Stimulated activated naive CD8-positive, alpha-beta T cell treated with anti-CD3 and anti-CD28 coated beads, Interleukin-15, amount 100 ng/mL, for 72 hours (primary cell): ENCODE results near the gene GPRC5B.

Experiments used
- ATAC-seq: fragments of 150-1000 bp; cut with Tn5 transposase; 2 replicates; pipeline ENCODE4 v1.10.0; 2021; ENCODE audit warnings: mild to moderate bottlenecking, moderate library complexity
- DNase-seq, 2 donors: peaks; one replicate each; pipeline ENCODE4 v3.0.0; 2021 to 2022
- H3K27ac Mint-ChIP-seq, 2 donors: one replicate each; pipeline ENCODE4 v1.8.0; 2022; ENCODE audit warnings: mild to moderate bottlenecking in 2 of 2, mixed read lengths in 2 of 2, moderate library complexity in 2 of 2
- H3K27me3 Mint-ChIP-seq: one replicate; pipeline ENCODE4 v1.8.0; 2022; ENCODE audit warnings: mixed read lengths
- H3K4me1 Mint-ChIP-seq: one replicate; pipeline ENCODE4 v1.8.0; 2022; ENCODE audit warnings: mild to moderate bottlenecking, mixed read lengths
- H3K4me3 Mint-ChIP-seq, 2 donors: one replicate each; pipeline ENCODE4 v1.8.0; 2022; ENCODE audit warnings: mild to moderate bottlenecking in 2 of 2, mixed read lengths in 2 of 2, moderate library complexity in 1 of 2
- H3K9me3 Mint-ChIP-seq, 2 donors: one replicate each; pipeline ENCODE4 v1.8.0; 2022; ENCODE audit warnings: mixed read lengths in 2 of 2

The GPRC5B gene

DNA sequence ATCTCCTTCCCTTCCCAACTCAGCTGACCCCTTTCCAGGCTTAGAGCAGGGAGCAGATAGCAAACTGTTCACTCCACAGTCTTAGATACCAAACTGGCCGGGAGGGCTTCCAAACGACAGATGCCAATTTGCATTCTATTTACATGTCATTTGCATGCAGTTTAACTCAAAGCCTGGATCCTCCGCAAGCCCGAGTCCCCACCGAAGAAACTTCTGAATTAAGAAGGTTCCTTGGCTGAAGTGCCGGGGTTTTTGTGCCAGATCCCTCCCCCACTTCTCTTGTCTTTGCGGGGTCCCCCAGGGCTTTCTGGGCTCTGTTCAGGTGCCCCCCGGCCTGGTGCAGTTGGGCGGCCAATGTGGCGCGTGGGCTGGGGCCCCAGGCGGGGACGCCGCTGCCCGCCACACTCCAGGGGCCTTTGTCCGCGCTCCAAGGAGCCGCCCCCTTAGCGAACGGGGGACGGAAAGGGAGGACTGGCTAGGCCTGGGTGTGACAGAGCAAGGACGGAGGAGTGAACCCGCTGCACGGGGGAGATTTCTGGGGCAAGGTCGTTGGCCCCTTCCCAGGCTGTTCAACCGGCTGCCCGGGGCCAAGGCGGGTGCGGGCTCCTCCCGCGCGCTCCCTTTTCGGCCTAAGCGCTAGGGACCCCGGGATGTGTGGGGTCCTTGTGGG, 1.2 kb downstream of the GPRC5B start:
- Mint-ChIP-seq H3K27ac (no peak overlapping the region), H3K27me3 (peaks cover 49% of the 10 kb centered on the region), H3K9me3 (no peaks in the 10 kb centered on the region), H3K4me3 (peak overlapping the region; percentile 44 to 50), H3K4me1 (peaks cover 39% of the 10 kb centered on the region)
- DNase-seq (peak in 1 of 2 donors; percentile 13), ATAC-seq (no peak)

DNA sequence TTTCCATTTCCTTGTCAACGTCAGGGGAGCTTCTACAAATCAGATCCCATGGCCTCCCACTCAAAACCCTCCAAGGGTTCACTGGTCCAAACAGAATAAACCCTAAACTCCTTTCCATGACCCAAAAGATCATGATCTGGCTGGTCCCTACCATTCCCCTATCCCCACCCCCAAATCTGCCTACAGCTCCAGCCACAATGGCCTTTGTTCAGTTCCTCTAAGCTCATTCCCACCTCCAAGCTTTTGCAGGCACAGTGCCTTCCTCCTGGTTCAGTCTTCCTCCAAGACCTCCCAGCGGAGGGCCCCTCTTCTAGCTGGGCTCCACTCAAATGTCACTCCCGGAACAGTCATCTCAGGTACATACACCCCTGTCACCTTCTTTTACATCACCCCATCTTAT, 2.0 kb downstream of the GPRC5B start:
- peaks cover 39% of the 10 kb centered on the region for H3K4me1 Mint-ChIP-seq
- ATAC-seq (no peak), DNase-seq (no peak)
- H3K9me3 Mint-ChIP-seq: no peaks in the 10 kb centered on the region
- peaks cover 49% of the 10 kb centered on the region for H3K27me3 Mint-ChIP-seq
- H3K4me3 Mint-ChIP-seq: no peak overlapping the region
- H3K27ac Mint-ChIP-seq: no peak overlapping the region

DNA sequence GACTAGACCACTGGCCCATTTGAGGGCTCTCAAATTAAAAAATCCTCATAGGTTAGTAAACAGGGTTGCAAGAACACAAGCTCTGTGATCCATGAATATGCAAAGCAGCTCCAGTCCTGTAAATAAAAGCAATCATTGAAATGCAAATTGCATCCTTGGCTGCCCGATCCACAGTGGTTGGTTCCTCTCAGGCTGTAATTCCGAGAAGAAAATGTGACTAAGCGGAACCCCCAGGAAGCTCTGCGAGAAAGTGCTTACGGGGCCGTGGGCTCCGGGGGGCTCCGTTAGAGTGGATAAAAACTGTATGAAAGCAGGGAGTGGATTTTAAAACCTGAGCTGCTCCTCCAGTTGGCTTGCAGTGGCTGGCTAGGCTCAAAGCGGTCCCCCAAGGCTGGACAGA, 2.5 kb downstream of the GPRC5B start:
- no peaks in the 10 kb centered on the region for H3K9me3 Mint-ChIP-seq
- DNase-seq: no peak
- no peak overlapping the region for H3K27ac Mint-ChIP-seq
- peaks cover 39% of the 10 kb centered on the region for H3K4me1 Mint-ChIP-seq
- ATAC-seq: no peak
- no peak overlapping the region for H3K4me3 Mint-ChIP-seq
- peaks cover 49% of the 10 kb centered on the region for H3K27me3 Mint-ChIP-seq

DNA sequence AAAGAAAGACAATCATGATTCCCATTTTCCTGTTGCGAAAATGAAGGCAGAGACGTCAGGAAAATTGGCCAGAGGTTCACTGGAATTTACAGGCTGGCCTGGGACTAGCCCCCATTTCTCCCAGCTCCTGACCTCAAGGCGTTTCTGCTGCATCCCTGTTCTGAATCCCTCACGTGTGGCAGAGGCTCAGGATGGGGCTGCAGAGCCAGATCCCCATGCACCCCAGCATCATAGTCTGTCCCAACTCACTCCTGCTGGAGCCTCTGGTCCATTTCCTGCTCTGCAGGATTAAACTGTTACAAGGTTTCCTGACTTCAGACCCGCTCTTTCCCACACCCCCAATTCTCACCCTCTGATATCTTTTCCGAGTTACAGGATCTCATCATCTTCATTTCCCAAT, 2.9 kb downstream of the GPRC5B start:
- Mint-ChIP-seq H3K27ac (no peak overlapping the region), H3K9me3 (no peaks in the 10 kb centered on the region), H3K4me1 (peaks cover 39% of the 10 kb centered on the region), H3K4me3 (no peak overlapping the region), H3K27me3 (peaks cover 49% of the 10 kb centered on the region)
- no peak for DNase-seq
- ATAC-seq: no peak

DNA sequence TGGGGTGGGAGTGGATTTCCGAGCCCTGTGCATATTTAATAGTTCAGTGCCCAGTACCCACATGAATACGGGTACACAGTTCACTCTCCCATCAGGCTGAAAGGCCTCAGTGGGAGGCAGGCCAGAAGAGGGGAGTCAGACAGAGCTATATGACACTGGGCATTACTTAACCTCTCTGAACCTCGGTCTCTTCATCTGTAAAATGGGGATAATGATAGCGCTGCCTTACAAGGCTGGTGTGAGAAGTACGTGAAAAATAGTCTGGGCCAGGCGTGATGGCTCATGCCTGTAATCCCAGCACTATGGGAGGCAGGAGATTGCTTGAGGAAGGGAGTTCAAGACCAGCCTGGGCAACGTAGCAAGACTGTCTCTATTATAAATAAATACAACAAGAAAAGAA, 3.6 kb downstream of the GPRC5B start:
- H3K27ac Mint-ChIP-seq: no peak overlapping the region
- peaks cover 45% of the 10 kb centered on the region for H3K27me3 Mint-ChIP-seq
- H3K4me1 Mint-ChIP-seq: peaks cover 32% of the 10 kb centered on the region
- H3K9me3 Mint-ChIP-seq: no peaks in the 10 kb centered on the region
- no peak for DNase-seq
- H3K4me3 Mint-ChIP-seq: no peak overlapping the region
- no peak for ATAC-seq

DNA sequence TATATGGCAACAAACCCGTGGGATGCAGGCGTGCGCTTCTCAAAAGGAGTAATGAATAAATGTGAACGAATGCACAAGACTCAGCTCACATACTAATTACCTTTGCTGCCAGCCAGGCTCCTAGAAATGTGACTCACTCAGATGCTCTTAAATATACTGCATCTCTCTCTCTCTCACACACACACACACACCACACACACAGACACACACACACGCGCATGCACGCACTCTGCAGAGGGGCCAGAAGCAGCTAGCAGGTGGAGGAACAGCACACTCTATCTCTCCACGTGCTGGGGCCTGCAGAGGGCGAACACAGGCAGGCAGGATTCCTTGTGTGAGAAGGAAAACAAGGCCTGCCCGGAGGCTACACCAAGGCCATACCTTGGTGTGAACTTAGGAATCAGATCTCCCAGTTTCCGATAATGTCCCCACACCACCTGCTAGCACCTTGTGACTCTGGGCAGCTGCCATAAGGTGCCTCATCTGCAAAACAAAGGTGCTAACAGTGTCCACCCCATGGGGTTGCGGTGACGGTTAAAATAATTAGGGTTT, 5.3 kb downstream of the GPRC5B start:
- Mint-ChIP-seq H3K27ac (no peak overlapping the region), H3K27me3 (peaks cover 38% of the 10 kb centered on the region), H3K4me3 (no peak overlapping the region), H3K9me3 (no peaks in the 10 kb centered on the region), H3K4me1 (peaks cover 21% of the 10 kb centered on the region)
- ATAC-seq: no peak
- DNase-seq: no peak

DNA sequence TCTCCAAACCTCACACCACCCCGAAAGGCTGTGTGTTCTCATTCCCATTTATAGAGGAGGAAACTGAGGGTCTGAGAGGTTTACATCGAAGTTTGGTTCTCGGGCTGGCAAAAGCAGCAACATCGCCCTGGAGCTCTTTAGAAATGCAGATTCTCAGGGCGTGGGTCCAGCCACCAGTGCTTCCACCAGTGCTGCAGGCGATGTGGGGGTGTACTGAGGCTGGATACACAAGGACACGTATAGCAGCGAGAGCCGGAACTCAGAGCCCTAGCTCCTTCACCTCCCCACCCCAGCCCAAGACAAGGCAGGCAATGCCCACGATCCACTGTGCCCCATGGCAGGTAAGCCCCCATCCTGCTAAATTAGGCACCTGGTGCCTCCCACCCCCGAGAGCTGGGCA, 5.9 kb downstream of the GPRC5B start:
- no peaks in the 10 kb centered on the region for H3K9me3 Mint-ChIP-seq

DNA sequence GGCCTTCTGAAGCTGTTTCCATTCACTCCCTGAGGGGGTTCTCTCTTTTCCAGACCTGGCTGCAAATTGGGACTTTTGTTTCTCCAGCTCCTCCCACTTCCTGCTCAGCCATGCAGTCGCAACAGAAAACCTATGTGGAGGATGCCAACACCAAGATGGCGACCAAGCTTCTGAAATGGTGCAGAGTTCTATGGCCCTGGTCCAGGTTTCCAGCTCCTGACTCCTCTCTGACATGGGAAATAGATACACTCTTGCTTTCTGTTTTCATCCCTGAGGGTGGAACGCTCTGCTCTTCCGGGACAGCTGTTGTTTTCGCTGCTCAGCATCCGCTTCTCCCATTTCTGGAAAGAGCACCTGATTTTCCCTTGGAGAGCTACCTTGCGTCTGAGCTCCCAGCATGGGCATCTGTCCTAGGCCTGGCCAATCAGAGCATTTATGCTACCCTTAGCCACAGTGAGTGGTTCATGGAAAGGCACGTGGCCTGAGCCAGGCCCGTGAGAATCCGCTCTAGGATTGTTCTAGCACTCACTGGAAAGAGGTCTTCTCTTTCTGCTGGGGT, 8.1 kb downstream of the GPRC5B start:
- no peak overlapping the region for H3K4me3 Mint-ChIP-seq
- DNase-seq: no peak
- H3K27me3 Mint-ChIP-seq: peaks cover 17% of the 10 kb centered on the region
- H3K27ac Mint-ChIP-seq: no peak overlapping the region
- peaks cover 6% of the 10 kb centered on the region for H3K4me1 Mint-ChIP-seq
- no peaks in the 10 kb centered on the region for H3K9me3 Mint-ChIP-seq
- ATAC-seq: no peak

More for the DNA sequence above, 5.9 kb downstream of the GPRC5B start:
- peaks cover 16% of the 10 kb centered on the region for H3K4me1 Mint-ChIP-seq
- ATAC-seq (no peak), DNase-seq (no peak)
- no peak overlapping the region for H3K27ac Mint-ChIP-seq
- peaks cover 38% of the 10 kb centered on the region for H3K27me3 Mint-ChIP-seq
- H3K4me3 Mint-ChIP-seq: no peak overlapping the region

DNA sequence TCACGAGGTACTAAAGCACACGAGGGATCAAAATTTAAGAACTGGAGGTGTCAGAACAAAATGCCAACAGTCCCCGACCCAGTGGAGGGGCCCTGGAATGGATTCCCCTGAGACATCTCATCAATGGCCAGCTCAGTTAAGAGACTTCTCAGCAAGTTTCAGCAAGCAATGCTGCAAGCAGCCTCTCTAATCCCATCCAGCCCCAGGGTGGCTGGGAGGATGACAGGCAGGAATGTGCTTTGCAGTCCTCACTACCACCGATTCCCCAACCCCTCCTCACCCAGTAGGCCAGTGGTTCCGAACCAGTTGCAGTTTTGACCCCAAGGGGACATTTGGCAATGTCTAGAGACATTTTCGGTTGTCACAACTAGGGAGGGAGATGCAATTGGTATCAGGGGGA, 8.7 kb downstream of the GPRC5B start:
- Mint-ChIP-seq H3K27me3 (peaks cover 16% of the 10 kb centered on the region), H3K27ac (no peak overlapping the region), H3K4me1 (peaks cover 6% of the 10 kb centered on the region)

DNA sequence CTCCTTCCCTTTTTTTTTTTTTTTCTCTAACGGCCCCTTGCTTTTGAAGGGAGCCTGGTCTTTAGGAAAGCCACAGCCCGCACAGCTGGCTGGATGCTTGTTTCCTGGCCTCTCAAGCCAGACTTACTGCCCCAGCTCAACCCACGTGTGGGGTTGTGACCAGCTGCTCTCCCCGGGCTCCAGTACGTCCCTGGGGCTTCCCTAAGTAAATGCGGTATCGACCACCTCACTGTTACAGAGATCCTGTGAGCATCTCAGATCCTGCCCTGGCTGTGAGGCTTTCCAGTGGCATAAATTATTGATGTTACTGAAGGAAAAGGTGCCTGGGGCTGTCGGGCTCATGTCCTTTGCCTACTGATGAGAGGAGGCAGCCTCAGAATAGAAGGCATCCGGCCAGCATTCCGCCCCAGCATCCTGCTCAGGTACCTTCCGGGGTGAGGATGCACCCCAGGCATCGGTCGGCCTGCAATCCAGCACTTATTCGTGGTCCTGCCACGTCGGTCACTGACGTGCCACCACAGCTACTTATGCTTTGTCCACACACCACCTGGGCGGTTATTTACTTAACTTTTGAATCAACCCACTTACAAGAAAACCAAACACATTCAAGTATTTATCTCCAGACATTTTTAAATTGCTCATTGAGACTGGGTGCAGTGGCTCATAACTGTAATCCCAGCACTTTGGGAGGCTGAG, 9.6 kb downstream of the GPRC5B start:
- Mint-ChIP-seq H3K27me3 (peaks cover 16% of the 10 kb centered on the region), H3K4me3 (no peak overlapping the region)

More for the DNA sequence above, 8.7 kb downstream of the GPRC5B start:
- no peak for DNase-seq
- no peak for ATAC-seq
- H3K9me3 Mint-ChIP-seq: no peaks in the 10 kb centered on the region
- H3K4me3 Mint-ChIP-seq: no peak overlapping the region

DNA sequence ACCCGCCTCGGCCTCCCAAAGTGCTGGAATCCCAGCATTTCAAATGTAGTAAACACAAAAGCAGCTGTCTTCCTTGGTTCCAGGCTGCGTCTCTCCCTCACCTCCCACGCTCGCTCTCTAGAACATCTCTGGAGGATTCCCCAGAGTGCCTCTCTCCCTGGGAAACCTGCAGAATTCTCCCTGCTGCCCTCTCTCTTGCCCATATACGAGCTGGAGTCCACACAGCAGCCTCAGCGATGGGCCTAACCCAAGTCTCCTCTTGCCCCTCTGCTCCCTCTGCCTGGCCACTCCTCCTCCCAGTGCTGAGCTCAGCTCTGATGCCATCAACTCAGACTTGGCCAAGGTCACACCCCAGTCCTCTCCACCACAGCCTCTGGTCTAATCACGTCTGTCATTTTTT, 10.6 kb downstream of the GPRC5B start:
- peaks cover 6% of the 10 kb centered on the region for H3K4me1 Mint-ChIP-seq
- DNase-seq (no peak), ATAC-seq (no peak)
- peak overlapping the region in 1 of 2 donors; percentile 74 for H3K27ac Mint-ChIP-seq
- no peak overlapping the region for H3K4me3 Mint-ChIP-seq
- no peaks in the 10 kb centered on the region for H3K9me3 Mint-ChIP-seq
- H3K27me3 Mint-ChIP-seq: peaks cover 16% of the 10 kb centered on the region

More for the DNA sequence above, 9.6 kb downstream of the GPRC5B start:
- ATAC-seq (no peak), DNase-seq (no peak)
- Mint-ChIP-seq H3K27ac (no peak overlapping the region), H3K9me3 (no peaks in the 10 kb centered on the region), H3K4me1 (peaks cover 6% of the 10 kb centered on the region)

DNA sequence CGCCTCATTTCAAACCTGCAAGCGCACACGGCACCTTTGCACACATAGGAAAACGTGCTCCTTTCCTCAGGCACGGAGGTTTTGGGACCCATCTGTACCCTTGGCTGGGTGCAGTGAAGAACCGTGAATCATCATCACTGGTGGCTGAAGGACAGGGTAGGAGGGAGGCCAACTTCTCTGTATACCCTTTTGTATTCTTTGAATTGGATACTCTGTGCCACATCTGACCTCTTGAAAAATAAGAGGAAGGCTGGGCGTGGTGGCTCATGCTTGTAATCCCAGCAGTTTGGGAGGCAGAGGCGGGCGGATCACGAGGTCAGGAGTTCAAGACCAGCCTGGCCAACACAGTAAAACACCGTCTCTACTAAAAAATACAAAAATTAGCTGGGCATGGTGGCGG, 11.7 kb downstream of the GPRC5B start:
- no peak for DNase-seq
- no peak for ATAC-seq
- H3K4me1 Mint-ChIP-seq: peaks cover 6% of the 10 kb centered on the region
- no peak overlapping the region for H3K27ac Mint-ChIP-seq
- no peaks in the 10 kb centered on the region for H3K9me3 Mint-ChIP-seq
- H3K4me3 Mint-ChIP-seq: no peak overlapping the region
- peaks cover 22% of the 10 kb centered on the region for H3K27me3 Mint-ChIP-seq

DNA sequence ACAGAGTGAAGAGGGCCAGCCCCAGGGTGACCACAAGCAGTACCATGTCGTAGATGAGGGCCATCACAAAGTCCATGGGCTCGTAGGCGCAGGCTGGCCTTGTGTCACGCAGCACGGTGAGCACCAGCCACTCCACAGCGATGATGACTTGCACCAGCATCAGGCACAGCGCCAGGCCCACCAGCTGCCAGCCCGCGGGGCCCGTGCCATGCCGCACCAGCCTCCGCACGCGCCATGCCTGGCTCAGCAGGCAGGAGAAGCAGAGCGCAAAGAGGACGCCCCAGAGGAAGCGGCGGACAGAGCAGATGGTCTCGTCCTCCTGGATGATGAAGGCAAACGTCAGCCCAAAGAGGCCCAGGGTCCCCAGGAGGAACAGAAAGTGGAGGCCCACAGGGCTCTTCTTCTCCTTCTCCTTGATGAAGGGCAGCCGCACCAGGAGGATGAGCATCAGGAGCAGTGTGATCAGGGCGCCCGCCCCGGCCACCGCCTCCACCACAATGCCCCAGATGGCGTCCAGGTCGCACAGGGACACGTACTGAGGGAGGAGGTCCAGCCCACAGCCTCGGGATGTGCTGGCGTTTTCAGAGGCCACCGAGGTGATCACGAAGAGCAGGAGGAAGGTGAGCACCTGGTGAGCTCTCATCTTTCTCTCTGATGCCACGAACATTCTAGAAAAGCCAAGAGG, 12.3 kb downstream of the GPRC5B start:
- no peak overlapping the region for H3K27ac Mint-ChIP-seq
- ATAC-seq: no peak
- no peak for DNase-seq
- H3K9me3 Mint-ChIP-seq: no peaks in the 10 kb centered on the region
- peaks cover 6% of the 10 kb centered on the region for H3K4me1 Mint-ChIP-seq
- H3K4me3 Mint-ChIP-seq: no peak overlapping the region
- peaks cover 22% of the 10 kb centered on the region for H3K27me3 Mint-ChIP-seq

DNA sequence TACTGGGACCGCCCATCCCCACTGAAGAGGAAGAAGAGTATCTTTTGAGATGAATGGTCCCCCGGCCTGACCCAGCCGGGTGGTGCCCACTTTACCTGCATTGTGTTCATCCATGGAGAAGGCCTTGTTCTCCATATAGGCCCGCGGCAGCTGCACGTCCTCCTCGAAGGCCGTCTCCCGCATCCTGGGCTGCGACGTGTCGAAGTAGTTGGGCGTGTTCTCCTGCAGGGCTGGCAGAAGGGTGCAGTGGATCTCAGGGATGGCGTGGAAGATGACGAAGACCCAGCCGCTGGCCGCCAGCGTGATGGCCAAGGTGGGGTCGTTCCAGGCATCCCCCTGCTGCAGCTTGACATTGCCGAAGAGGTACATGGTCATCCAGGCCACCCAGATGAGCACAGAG, 12.9 kb downstream of the GPRC5B start:
- no peak for DNase-seq
- ATAC-seq: no peak
- Mint-ChIP-seq H3K9me3 (no peaks in the 10 kb centered on the region), H3K4me1 (peaks cover 6% of the 10 kb centered on the region), H3K27ac (no peak overlapping the region), H3K27me3 (peaks cover 22% of the 10 kb centered on the region), H3K4me3 (no peak overlapping the region)

DNA sequence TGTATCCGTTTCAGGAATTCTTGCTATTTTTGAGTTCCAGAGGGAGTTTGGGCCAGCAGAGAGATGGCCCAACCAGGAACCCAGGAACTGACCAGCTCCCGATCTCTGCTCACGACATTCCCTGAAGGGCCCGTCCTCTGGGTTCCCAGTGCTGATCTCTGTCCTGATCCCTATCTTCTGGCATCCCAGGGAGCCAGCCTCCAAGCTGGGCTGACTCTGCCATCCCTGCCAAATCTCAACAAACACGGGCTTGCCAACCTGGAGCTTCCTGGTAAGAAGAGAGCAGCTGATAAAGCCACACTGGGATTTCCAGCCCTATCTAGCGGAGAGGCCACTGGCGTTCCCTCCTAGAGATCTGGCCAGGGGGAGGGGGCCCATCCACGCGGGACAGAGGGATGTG, 16.2 kb downstream of the GPRC5B start:
- no peak overlapping the region for H3K4me3 Mint-ChIP-seq
- H3K4me1 Mint-ChIP-seq: no peaks in the 10 kb centered on the region
- peaks cover 6% of the 10 kb centered on the region for H3K27me3 Mint-ChIP-seq
- H3K27ac Mint-ChIP-seq: no peak overlapping the region
- DNase-seq: no peak
- no peak for ATAC-seq
- H3K9me3 Mint-ChIP-seq: no peaks in the 10 kb centered on the region

DNA sequence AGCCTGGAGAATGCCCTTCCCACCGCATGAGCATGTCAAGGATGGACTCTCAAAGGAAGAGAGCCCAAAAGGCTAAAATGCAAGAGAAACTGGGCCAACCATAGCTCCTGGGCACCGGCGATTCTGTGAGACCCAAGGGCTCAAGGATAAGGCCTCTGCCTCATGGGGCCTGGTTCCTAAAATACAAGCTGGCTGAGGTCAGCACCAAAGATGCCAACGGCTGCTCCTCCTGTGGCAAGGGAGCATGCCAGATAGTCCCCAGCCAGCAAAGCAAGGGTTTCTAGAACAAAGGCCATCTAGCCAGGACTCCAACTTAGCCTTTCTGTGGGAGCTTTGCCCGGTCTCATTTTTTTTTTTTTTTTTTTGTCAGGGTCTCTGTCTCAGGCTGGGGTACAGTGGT, 20.1 kb downstream of the GPRC5B start:
- peaks cover 6% of the 10 kb centered on the region for H3K27me3 Mint-ChIP-seq
- no peaks in the 10 kb centered on the region for H3K9me3 Mint-ChIP-seq
- H3K4me3 Mint-ChIP-seq: no peak overlapping the region
- H3K27ac Mint-ChIP-seq: no peak overlapping the region
- no peak for DNase-seq
- H3K4me1 Mint-ChIP-seq: no peaks in the 10 kb centered on the region
- no peak for ATAC-seq
